Keratinocyte (primary cell): ENCODE results near the gene WWC1.
A peak's percentile ranks its signal among the peaks of the same experiment; 100 is the strongest.

Experiments
- EZH2 ChIP-seq: IDR thresholded peaks from one replicate; pipeline ENCODE4 v1.6.1; 2012; ENCODE audit warnings: inconsistent platforms, mild to moderate bottlenecking, low read length, moderate library complexity
- TF ChIP-seq, protein P1 (sequence below), 3 experiments: IDR thresholded peaks in 1 of 3; conservative IDR thresholded peaks in 1 of 3; optimal IDR thresholded peaks in 1 of 3; 2 replicates in 2 of 3; 3 replicates in 1 of 3; pipeline versions ENCODE3 to v1.5.1; 2011; ENCODE audit warnings: low read length in 3 of 3, mild to moderate bottlenecking in 3 of 3, moderate library complexity in 2 of 3, control low read depth in 1 of 3, inconsistent platforms in 1 of 3; ENCODE audit not compliant: insufficient read depth in 2 of 3; ENCODE audit errors: extremely low read depth in 1 of 3

- TF ChIP-seq, protein P1, sequence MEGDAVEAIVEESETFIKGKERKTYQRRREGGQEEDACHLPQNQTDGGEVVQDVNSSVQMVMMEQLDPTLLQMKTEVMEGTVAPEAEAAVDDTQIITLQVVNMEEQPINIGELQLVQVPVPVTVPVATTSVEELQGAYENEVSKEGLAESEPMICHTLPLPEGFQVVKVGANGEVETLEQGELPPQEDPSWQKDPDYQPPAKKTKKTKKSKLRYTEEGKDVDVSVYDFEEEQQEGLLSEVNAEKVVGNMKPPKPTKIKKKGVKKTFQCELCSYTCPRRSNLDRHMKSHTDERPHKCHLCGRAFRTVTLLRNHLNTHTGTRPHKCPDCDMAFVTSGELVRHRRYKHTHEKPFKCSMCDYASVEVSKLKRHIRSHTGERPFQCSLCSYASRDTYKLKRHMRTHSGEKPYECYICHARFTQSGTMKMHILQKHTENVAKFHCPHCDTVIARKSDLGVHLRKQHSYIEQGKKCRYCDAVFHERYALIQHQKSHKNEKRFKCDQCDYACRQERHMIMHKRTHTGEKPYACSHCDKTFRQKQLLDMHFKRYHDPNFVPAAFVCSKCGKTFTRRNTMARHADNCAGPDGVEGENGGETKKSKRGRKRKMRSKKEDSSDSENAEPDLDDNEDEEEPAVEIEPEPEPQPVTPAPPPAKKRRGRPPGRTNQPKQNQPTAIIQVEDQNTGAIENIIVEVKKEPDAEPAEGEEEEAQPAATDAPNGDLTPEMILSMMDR (optimal IDR thresholded peaks at IDR 0.05 in 1 of 3, IDR thresholded peaks at IDR 0.05 in 1 of 3, conservative IDR thresholded peaks at IDR 0.05 in 1 of 3; ENCODE audit: extremely low read depth in 1 of 3, insufficient read depth in 2 of 3, low read length in 3 of 3) = peak in 2 of 3 experiments; percentile 27 to 29
- no peak for TF ChIP-seq EZH2
Measured at GRCh38 chr5:168291964-168292785, 730 bp downstream of the WWC1 start.
